Measurements from ENCODE around the gene RHBDD1.

RHBDD1 gene, protein sequence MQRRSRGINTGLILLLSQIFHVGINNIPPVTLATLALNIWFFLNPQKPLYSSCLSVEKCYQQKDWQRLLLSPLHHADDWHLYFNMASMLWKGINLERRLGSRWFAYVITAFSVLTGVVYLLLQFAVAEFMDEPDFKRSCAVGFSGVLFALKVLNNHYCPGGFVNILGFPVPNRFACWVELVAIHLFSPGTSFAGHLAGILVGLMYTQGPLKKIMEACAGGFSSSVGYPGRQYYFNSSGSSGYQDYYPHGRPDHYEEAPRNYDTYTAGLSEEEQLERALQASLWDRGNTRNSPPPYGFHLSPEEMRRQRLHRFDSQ

DNA sequence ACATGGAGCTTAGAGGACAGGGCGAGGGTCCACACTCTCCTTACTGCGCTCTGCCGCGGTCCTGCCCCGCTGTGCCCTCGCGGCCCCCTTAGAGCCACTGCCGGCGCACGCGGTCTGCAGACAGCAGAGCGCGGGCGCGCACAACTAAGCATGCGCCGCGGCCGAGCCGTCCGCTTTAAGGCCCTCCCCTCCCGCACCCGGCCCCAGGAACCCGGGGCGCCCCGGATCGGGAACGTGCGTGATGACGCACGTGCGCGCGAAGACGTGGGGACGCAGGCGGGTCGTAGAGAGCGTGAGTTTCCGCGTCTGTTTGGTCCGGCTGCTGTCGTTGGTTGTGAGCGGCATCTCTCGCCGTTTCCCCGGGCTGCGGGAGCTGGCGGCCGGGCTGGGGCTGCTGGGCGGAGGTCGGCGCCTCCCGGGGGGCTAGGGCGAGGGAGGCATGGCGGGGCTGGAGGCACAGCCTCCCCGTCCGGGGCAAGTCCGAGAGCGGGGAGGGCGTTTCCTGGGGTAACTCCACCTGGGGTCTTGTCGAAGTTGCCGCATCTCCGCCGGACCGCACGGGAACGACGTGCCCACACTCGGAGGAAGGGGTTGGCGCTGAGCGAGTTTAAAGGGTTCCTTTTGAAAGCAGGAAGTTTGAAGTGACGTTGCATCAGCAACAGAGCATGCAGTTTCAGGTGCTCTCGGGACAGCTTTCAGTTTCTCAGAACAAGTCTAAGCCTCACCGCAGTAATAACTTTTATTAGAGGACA is at the start of gene RHBDD1:
Gene RHBDD1, plus strand, starts transcription at position 259 of the 752 bp plus-strand sequence. CDS start 28,640 bp downstream, outside the sequence.
- peak; percentile 93 for DNase-seq (ENCODE audit: low read depth)

DNA sequence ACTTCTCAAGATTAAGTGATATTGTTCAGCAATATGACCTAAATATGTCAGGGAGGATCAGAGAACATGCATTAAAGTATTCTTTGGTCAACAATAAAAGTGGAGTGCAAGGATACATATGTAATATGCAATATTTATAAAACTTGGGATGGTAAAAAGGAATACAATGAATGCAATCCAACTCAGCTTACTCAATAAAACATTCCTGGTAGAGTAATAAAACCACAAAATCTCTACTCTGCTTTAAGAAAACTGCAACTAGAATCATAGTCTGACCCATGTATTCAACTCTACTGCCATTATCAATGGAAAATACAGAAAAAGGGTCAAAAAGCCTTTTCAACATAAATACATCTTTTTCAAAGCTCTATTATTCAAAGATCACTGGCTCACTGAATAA is 47.8 kb upstream of the RHBDD1 start:
- DNase-seq (ENCODE audit: low read depth): peak; percentile 12

DNA sequence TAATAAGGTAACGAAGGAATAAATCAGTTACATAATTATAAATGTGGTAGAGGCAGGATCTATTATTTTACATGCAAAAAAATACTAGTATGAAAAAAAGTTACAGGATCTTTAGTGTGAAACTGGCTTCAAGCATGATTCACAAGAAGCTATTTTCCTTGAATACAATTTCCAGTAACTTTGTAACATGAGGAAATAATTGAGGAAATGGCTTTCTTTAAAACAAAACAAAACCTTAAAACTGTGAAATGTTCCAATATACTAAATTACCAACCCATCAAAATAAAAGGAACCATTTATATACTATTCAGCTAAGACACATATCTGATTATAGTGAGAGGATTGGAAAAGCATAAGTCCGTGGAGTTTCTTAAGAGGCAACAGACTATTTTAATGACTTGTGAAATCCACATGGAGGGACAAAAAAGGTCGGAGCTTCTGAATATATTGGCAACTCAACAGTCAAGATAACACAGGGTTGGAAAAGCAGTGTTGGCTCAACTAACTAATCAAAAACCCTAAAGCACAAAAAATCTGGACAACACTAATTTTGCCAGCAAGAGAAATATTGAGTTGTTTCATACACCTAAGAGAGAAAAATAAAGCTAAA is 46.9 kb upstream of the RHBDD1 start:
- DNase-seq (ENCODE audit: low read depth): peak; percentile 34

DNA sequence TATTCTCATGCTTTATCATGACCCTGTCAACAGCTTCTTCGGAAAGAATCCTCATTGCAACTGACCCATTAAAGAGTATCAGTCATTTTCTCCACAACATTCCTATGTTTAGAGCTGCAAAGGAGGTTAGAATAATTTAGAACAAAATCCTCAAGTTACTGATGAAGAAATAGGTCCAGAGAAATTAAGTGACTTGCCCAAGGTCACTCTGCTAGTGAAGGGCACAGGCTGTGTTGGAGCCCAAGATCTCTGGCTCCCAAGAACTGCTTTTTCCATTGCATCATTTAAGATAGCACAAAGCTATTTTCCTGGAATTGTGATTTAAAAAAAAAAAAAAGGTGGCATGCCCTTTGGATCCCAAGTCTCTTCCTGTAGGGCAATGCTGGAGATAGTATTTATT is 45.8 kb upstream of the RHBDD1 start:
- peak; percentile 9 for DNase-seq (ENCODE audit: low read depth)

DNA sequence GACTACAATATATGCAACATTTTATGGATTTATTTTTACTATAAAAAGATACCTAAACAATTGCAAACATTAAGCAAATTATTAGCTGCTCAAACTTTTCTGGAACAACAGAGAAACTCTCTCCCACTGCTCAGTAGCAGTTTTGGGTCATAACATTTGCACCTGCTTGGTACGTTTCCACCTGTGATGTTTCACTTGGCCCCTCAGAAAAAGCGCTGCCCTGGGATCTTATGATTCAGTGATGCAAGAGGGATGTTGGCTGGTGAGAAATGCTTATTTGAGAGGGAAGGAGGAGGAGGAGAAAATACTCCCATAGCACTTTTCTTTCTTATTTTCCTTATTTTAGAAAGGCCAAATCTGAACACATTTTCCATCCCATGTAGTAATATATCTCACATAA is 45.4 kb upstream of the RHBDD1 start:
- DNase-seq (ENCODE audit: low read depth): no peak

DNA sequence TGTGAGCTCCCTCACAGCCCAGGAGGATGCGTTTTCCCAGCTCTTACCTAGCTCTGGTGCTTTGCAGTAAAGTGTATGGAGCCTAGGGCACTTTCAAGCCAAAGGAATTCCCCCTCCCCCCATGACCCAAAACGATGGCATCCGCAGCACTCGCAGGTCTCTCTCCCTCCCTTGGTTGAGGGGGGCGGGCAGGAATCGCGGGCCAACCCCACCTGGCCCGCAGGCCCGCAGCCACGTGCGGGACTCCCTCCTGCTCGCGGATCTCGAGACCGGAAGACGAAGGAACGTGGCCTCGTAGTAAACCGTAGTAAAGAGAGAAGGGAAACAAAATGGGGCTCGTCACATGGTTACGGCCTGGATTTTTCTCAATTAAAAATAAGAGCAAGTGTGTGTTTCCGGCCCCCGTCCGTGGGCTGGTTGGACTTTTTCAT is 44.8 kb upstream of the RHBDD1 start:
- DNase-seq (ENCODE audit: low read depth): peak; percentile 73

DNA sequence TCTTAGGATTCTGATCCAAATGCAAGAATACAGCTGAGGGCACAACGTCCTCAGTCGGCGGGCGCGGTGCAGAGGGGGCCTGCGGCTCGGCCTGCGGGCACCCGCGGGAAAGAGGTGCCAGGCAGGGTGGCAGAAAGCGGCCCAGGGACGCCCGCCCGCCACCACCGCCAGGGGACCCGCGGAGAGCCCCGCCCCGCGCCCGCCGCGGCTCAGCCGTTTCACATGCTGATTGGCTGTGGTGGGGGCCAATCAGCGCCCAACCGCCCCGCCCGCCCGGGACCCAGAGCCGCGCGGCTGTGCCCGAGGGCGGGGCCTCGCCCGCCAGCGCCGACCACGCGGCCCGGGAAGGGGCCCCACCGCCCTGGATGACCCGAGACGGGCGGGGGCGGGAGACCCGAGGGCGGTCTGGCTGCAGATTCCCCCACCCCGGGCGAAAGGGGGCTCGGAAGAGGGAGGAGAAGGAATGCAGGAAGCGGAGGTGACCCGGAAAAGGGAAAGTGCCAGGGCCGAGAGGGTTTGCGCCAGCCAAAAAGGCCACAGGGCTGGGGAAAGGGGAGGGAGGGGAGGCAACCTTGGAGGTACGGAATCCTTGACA is 44.3 kb upstream of the RHBDD1 start:
- DNase-seq (ENCODE audit: low read depth): peak; percentile 84

DNA sequence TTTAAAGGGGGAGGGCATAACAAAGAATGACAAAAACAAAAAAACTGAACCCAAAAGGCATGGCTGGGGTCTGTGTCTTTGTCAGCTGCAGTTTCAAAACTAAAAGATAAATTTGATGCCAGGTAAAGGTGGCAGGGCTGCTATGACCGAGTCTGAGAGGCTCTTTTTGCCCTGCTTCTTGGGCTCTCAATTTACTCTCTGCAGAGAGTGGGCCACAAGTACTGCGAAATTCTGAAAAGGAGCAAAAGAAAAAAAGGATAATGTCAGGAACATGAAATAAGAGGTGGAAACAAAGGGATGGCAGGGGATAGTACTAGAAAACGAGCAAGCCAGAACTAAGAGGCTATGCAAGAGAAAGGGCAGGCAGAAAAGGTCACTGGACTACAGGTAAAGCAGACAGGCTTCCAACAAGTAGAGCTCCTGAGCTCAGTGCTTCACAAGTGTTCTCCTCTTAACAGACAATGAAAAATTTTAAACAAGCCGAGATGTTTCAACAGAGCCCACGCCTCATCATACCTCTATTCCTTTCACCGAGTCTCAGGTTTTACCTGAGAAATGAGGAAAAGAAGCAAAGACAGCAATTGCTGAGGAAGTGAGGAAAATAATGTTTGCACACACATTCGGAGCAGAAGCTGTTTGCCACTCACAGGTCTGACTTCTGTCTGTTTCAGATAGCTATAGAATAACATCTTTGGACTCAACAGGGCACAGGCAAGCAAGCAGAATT is 43.5 kb upstream of the RHBDD1 start:
- DNase-seq (ENCODE audit: low read depth): peak; percentile 15

DNA sequence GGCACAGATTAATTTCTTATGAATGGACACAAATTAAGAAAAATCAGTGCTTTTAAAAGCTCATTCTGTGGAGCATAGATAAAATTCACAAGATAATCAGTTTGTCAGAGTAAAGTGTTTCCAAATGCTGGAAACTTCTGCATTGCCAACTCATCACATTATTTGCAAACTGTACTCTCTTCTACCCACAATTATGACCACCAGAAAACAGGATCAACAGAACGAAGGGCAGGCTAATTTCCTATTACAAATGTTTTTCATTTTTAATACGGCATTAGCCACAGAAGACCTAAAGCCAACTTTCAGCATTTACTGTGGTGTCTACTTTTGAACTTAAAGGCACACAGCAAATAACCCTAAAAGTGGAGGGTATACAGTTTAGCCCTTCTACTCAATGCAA is 42.2 kb upstream of the RHBDD1 start:
- DNase-seq (ENCODE audit: low read depth): peak; percentile 32

DNA sequence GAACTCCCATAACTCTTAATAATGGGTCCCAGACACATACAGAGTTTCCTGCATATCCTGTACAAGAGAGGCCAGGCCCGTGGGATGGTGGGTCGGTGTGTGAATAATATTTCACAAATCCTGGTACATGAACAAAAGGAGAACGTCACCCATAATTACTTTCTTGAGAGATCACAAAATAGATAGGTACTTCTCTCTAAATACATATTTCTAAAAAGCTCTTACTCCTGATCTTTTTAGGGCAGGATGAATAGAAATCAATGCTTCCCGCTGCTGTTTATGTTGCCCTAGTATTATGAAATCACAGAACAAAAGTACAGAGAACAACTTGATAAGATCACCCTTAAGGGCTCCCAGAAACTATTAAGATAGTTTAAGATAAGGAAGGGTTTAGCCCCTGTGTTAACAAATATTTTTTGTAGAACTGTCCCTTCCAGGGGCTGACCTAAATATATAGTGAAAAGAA is 41.6 kb upstream of the RHBDD1 start:
- peak; percentile 45 for DNase-seq (ENCODE audit: low read depth)

DNA sequence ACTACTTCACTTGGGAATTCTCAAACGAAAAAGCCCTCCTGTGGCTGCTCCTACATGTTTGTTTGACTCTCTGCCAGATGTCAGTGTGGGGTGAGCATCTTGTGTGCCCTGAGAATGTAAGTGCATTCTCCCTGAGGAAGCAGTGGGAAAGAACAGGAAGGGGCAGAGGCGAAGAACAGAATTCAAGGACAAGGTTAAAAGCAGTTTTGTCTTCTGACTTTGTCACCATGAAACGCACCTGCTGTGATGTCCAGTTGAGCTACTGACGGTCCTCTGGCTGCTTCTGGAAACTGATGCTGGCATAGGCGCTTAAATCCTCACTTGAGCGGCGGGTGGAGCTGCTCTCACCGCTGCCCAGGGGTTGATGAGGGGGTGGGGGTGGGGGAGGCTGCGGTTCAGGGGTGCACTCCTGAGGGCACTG is 41.1 kb upstream of the RHBDD1 start:
- peak; percentile 77 for DNase-seq (ENCODE audit: low read depth)

DNA sequence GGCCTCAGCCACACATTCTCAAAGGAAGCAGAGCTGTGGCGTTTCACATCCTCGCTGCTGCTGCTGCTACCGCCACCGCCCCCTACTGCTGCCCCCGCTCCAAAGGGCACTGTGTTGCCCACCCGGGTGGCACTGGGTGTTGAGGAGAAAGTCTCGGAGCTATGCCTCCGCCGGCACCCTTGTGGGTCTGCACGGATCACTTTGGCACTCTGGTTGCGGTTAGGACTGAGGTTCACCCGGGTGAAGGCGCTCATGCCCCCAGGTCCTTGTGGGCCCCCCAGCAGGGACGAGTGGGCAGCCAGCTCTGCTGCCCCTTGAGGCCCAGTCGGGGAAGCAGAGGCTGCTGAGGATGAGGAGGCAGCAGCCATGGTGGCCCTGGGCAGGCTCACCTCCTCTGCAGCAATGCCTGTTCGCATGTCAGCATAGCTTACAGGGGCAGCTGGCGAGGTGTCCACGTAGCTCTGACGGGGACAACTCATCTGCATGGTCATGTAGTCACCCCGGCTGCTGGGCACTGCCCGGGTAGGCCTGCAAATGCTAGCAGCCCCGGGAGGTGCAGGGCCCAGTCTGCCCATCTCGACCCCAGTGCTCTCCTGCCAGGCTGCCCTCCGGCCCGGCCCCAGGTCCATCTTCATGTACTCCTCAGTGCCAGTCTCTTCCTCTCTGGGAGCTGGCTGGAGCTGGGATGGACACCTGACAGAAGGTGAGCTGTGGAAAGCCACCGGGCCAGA is 40.4 kb upstream of the RHBDD1 start:
- peak; percentile 40 for DNase-seq (ENCODE audit: low read depth)

DNA sequence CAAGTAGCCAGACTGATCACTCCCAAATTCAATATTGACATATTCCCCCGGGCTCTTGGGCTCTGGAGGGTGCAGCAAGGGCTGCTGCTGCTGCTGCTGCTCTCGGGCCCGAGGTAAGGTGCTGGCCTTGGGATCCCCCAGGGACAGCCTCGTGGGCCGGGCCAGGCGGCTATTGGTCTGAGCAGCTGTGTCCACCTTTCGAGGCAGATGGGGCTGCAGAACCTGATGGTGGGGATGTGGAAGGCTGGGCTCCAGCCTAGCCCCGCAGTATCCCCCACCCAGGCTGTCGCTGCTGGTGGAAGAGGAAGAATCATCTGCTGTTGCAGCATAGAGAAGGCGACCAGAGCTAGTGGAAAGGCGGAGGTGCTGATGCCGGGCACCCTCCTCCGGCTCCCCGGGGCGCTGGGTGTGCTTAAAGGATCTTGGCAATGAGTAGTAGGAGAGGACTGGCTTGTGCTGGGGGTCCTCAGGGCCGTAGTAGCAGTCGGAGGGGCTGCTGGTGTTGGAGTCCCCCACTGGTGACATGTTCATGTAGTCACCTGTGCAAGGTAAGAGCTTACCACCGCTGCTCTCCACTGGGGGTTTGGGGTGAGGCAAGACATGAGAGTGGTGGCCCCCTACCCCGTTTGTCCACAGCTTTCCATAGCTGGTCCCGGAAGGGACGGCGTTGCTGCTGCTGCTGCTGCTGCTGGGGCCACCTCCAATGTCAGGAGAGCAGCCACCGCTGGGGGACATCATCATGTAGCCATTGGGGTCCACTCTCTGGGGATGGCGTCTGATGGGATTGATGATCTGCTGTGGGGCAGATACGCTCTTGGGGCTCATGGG is 39.6 kb upstream of the RHBDD1 start:
- no peak for DNase-seq (ENCODE audit: low read depth)

DNA sequence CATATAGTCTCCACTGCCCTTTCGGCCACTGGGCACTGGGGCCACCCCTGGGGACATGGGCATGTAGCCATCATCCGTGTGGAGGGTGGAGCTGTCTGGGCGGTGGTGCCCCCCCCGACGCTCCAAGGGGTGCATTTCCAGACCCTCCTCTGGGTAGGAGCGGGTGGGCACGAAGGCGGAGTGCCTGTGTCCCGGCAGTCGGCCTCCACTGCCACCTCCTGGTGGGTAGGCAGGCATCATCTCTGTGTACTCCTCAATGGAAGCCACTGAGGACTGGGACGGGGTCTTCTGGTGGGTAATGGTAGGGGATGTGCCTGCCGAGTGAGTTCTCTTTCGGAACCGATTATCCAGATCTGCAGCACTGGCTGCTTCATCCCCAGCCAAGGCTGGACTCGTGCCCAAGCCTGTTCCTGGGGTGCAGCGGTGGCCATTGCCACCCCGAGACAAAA is 39.0 kb upstream of the RHBDD1 start:
- peak; percentile 26 for DNase-seq (ENCODE audit: low read depth)

DNA sequence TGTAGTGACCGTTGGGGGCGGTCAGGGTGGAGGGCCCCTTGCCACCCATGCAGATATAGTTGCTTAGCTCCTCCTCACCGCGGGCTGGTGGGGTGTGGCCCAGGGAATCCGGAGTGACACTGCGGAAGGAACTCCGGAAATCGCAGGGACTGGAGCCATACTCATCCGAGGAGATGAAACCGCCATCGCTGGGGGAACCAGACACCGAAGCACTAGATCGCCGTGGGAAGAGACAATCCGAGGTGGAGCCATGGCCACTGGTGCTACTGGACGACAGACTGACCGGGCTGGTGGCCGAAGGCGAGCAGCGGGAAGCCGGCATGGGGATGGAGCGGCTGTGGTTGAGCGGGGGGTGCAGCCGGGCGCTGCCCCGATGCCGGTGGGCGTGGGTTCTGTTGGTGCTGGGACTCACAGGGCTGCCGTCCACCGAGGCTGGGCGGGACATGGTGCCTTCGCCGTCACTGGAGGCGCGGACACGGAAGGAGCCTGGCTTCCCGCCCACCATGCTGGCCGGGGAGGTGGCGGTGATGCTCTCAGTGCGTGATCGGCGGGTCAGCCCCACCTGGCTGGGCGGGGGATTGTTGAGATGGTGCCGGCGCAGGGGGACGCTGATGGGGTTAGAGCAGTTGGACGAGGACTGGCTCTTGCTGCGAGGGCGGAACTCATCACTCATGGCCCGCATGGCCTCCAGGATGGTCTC is 38.4 kb upstream of the RHBDD1 start:
- no peak for DNase-seq (ENCODE audit: low read depth)

DNA sequence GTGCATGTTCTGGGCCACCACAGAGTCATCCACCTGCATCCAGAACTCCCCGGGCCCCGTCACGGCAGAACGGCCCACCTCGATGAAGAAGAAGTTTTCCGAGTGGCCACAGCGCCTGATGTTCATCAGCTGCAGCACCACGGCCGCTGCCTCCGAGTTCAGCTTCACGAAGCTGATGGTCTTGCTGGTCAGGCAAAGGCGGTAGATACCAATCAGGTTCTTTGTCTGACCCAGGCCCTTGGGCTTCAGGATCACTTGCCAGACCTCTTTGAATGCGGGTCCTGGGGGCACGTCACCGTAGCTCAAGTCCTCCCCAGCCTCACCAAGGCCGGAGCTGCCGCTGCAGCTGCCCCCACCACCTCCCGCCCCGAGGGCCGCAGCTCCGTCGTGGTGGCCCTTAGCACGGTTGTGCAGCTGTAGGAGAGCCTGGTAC is 37.8 kb upstream of the RHBDD1 start:
- no peak for DNase-seq (ENCODE audit: low read depth)

DNA sequence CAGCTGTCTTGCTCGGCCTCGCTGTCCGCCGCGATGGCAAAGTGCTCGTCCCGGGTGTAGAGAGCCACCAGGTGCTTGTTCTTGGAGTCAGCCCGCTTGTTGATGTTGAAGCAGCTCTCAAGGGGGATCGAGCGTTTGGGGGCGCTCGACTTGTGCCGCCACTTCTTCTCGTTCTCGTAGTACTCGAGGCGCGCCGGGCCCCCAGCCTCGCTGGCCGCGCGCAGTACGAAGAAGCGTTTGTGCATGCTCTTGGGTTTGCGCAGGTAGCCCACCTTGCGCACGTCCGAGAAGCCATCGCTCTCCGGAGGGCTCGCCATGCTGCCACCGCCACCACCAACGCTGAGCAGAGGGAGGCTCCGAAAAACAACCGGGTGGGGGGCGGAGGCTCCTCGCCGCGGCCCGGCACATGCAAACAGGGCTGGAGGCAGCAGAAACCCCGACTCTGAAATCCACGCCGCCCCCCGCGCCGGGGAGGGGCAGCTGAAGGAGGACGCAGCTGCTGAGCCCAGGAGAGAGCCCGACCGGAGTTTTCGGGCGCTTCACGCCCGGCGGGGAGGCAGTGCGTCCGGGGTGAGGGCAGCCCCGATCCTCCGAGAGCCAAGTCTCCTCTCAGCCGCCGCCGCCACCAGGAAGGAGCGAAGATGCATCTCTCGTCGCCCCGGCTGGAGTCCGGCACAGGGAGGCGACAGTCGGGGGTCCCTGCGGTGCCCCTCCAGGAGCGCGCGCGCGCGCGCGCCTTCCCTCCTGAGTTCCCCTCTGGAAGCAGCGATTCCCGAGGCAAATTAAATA is 37.2 kb upstream of the RHBDD1 start:
- DNase-seq (ENCODE audit: low read depth): peak; percentile 59

DNA sequence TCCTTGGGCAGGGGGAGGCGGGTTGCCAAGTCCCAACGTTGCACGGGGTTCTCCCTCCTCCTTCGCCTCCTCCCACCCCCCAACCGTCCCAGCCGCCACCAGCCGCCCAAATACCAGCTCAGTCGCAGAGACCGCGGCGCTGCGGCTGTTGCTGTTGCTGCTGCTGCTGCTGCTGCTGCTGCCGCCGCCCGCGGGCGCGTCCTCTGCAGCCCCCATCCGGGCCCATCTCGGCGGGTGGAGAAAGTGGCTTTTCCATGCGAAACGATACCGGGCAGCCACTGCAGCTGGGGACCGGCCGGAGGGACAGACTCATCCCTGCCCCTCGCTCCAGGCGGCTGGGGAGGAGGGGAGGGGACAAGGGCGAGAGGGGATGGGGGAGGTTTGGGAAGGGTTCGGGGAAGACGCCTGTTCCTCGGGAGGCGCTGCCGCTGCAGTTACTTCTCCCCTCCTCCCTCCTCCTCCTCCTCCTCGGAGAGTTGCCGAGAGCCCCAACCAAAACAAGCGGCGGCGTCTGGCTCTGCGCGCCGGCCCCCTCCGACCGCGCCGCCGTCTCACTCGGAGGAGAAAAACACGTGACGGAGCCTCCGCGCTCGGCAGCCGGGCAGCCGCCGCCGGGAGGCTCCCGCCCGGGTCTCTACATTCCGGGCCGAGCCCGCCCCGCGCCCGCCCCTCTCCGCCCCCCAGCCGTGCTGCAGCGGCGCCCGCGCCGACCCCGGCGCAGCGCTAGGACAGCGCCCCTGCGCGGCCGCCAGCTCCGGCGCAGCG is 36.5 kb upstream of the RHBDD1 start, which contains the start of gene IRS1:
Gene IRS1, minus strand, starts transcription at position 610 of the 765 bp plus-strand sequence. CDS start 1,082 bp downstream, outside the sequence.
- DNase-seq (ENCODE audit: low read depth): peak; percentile 84

Data from EH (cell line).